ENCODE results near the gene CYP27B1. TPM values are rescaled to one million over a fixed set of nuclear protein-coding genes. Genes with fewer than 3 reads are reported as not detected.
"Not testable (repeated sequence)": the region's sequence is repeated elsewhere in the genome, so short reads cannot be mapped to it uniquely, and the experiment has no call there.

Gene CYP27B1
- total and polyA plus RNA-seq, 4 donors, result 0.72 to 1.9 (median 1.4) TPM; not detected in 1

GRCh38 chr12:57777911-57778310 lies 11.0 kb upstream of the CYP27B1 start:
- no peaks in the 10 kb centered on the region for H3K9me3 ChIP-seq (ENCODE audit: control insufficient read depth, insufficient read depth, low read length)
- H3K4me3 ChIP-seq (ENCODE audit: low read depth, low read length), result no peak overlapping the region
- no peaks in the 10 kb centered on the region for H3K27me3 ChIP-seq (ENCODE audit: control insufficient read depth, insufficient read depth, low read length)
- H3K36me3 ChIP-seq (ENCODE audit: control insufficient read depth, insufficient read depth, low read length), result peaks cover 10% of the 10 kb centered on the region
- H3K4me1 ChIP-seq (ENCODE audit: control insufficient read depth, insufficient read depth, low read length), result peaks cover 9% of the 10 kb centered on the region
- DNase-seq (ENCODE audit: low read depth in 4 of 6, low spot score in 6 of 6), result no peak
- no peak overlapping the region for H3K27ac ChIP-seq (ENCODE audit: low read depth, low read length)
- 96% methylated on average over 3 of the region's 7 CpGs for WGBS (ENCODE audit: insufficient coverage)

- Histone ChIP-seq H3K36me3 (ENCODE audit: control insufficient read depth, insufficient read depth, low read length) (peaks cover 10% of the 10 kb centered on the region), H3K4me3 (ENCODE audit: low read depth, low read length) (no peak overlapping the region), H3K9me3 (ENCODE audit: control insufficient read depth, insufficient read depth, low read length) (no peaks in the 10 kb centered on the region), H3K4me1 (ENCODE audit: control insufficient read depth, insufficient read depth, low read length) (peaks cover 10% of the 10 kb centered on the region), H3K27ac (ENCODE audit: low read depth, low read length) (no peak overlapping the region), H3K27me3 (ENCODE audit: control insufficient read depth, insufficient read depth, low read length) (no peaks in the 10 kb centered on the region)
- no peak for DNase-seq (ENCODE audit: low read depth in 4 of 6, low spot score in 6 of 6)
- 87% methylated on average over 3 of the region's 7 CpGs for WGBS (ENCODE audit: insufficient coverage)
Observed at GRCh38 chr12:57777367-57777766, 10.5 kb upstream of the CYP27B1 start.

GRCh38 chr12:57776247-57776587 lies 9.3 kb upstream of the CYP27B1 start:
- H3K4me3 ChIP-seq (ENCODE audit: low read depth, low read length), result no peak overlapping the region
- H3K9me3 ChIP-seq (ENCODE audit: control insufficient read depth, insufficient read depth, low read length), result no peaks in the 10 kb centered on the region
- no peak for DNase-seq (ENCODE audit: low read depth in 4 of 6, low spot score in 6 of 6)
- WGBS (ENCODE audit: insufficient coverage), result 83% methylated on average over 2 of the region's 2 CpGs
- H3K27ac ChIP-seq (ENCODE audit: low read depth, low read length), result no peak overlapping the region
- no peaks in the 10 kb centered on the region for H3K27me3 ChIP-seq (ENCODE audit: control insufficient read depth, insufficient read depth, low read length)
- peaks cover 10% of the 10 kb centered on the region for H3K36me3 ChIP-seq (ENCODE audit: control insufficient read depth, insufficient read depth, low read length)
- peaks cover 17% of the 10 kb centered on the region for H3K4me1 ChIP-seq (ENCODE audit: control insufficient read depth, insufficient read depth, low read length)

GRCh38 chr12:57775563-57776246 lies 8.8 kb upstream of the CYP27B1 start:
- H3K27ac ChIP-seq (ENCODE audit: low read depth, low read length), result no peak overlapping the region
- 83% methylated on average over 3 of the region's 4 CpGs for WGBS (ENCODE audit: insufficient coverage)

GRCh38 chr12:57775044-57775443 lies 8.2 kb upstream of the CYP27B1 start:
- WGBS (ENCODE audit: insufficient coverage), result 80% methylated on average over 2 of the region's 3 CpGs
- Histone ChIP-seq H3K36me3 (ENCODE audit: control insufficient read depth, insufficient read depth, low read length) (peaks cover 6% of the 10 kb centered on the region), H3K9me3 (ENCODE audit: control insufficient read depth, insufficient read depth, low read length) (no peaks in the 10 kb centered on the region), H3K4me1 (ENCODE audit: control insufficient read depth, insufficient read depth, low read length) (peaks cover 18% of the 10 kb centered on the region), H3K27me3 (ENCODE audit: control insufficient read depth, insufficient read depth, low read length) (no peaks in the 10 kb centered on the region), H3K4me3 (ENCODE audit: low read depth, low read length) (no peak overlapping the region), H3K27ac (ENCODE audit: low read depth, low read length) (no peak overlapping the region)
- DNase-seq (ENCODE audit: low read depth in 4 of 6, low spot score in 6 of 6), result no peak

More at GRCh38 chr12:57775563-57776246, 8.8 kb upstream of the CYP27B1 start:
- Histone ChIP-seq H3K4me3 (ENCODE audit: low read depth, low read length) (no peak overlapping the region), H3K9me3 (ENCODE audit: control insufficient read depth, insufficient read depth, low read length) (no peaks in the 10 kb centered on the region), H3K36me3 (ENCODE audit: control insufficient read depth, insufficient read depth, low read length) (peaks cover 10% of the 10 kb centered on the region), H3K4me1 (ENCODE audit: control insufficient read depth, insufficient read depth, low read length) (peaks cover 18% of the 10 kb centered on the region), H3K27me3 (ENCODE audit: control insufficient read depth, insufficient read depth, low read length) (no peaks in the 10 kb centered on the region)
- DNase-seq (ENCODE audit: low read depth in 4 of 6, low spot score in 6 of 6), result no peak

GRCh38 chr12:57774634-57775033 lies 7.8 kb upstream of the CYP27B1 start:
- WGBS (ENCODE audit: insufficient coverage), result 83% methylated on average over 4 of the region's 11 CpGs
- not testable (repeated sequence) for H3K36me3 ChIP-seq (ENCODE audit: control insufficient read depth, insufficient read depth, low read length); H3K4me3 ChIP-seq (ENCODE audit: low read depth, low read length); H3K27ac ChIP-seq (ENCODE audit: low read depth, low read length); DNase-seq (ENCODE audit: low read depth in 4 of 6, low spot score in 6 of 6); H3K27me3 ChIP-seq (ENCODE audit: control insufficient read depth, insufficient read depth, low read length); H3K9me3 ChIP-seq (ENCODE audit: control insufficient read depth, insufficient read depth, low read length)
- H3K4me1 ChIP-seq (ENCODE audit: control insufficient read depth, insufficient read depth, low read length), result peaks cover 18% of the 10 kb centered on the region

- Histone ChIP-seq H3K9me3 (ENCODE audit: control insufficient read depth, insufficient read depth, low read length) (no peaks in the 10 kb centered on the region), H3K4me1 (ENCODE audit: control insufficient read depth, insufficient read depth, low read length) (peaks cover 18% of the 10 kb centered on the region), H3K36me3 (ENCODE audit: control insufficient read depth, insufficient read depth, low read length) (peaks cover 12% of the 10 kb centered on the region), H3K27me3 (ENCODE audit: control insufficient read depth, insufficient read depth, low read length) (peaks cover 4% of the 10 kb centered on the region), H3K27ac (ENCODE audit: low read depth, low read length) (peak within 1 kb of the TSS; percentile 94), H3K4me3 (ENCODE audit: low read depth, low read length) (peak within 1 kb of the TSS; percentile 99)
- WGBS (ENCODE audit: insufficient coverage), result 0% methylated on average over 49 of the region's 67 CpGs
- DNase-seq (ENCODE audit: low read depth in 4 of 6, low spot score in 6 of 6), result peak in 2 of 6 donors; percentile 63 to 70
Observed at GRCh38 chr12:57772429-57773322, 5.8 kb upstream of the CYP27B1 start, which contains the start of gene EEF1AKMT3. EEF1AKMT3 (plus strand) TSS chr12:57772614; CDS start chr12:57772725, 111 bp downstream.

GRCh38 chr12:57771873-57772428 lies 5.1 kb upstream of the CYP27B1 start, which contains the start of gene METTL1:
METTL1 (minus strand) TSS chr12:57772105; CDS start chr12:57772083, 22 bp downstream.
- Histone ChIP-seq H3K27me3 (ENCODE audit: control insufficient read depth, insufficient read depth, low read length) (peaks cover 11% of the 10 kb centered on the region), H3K4me3 (ENCODE audit: low read depth, low read length) (peak within 1 kb of the TSS; percentile 99), H3K36me3 (ENCODE audit: control insufficient read depth, insufficient read depth, low read length) (peaks cover 12% of the 10 kb centered on the region), H3K9me3 (ENCODE audit: control insufficient read depth, insufficient read depth, low read length) (no peaks in the 10 kb centered on the region), H3K27ac (ENCODE audit: low read depth, low read length) (peak within 1 kb of the TSS; percentile 94), H3K4me1 (ENCODE audit: control insufficient read depth, insufficient read depth, low read length) (peaks cover 20% of the 10 kb centered on the region)
- DNase-seq (ENCODE audit: low read depth in 4 of 6, low spot score in 6 of 6), result peak; percentile 90 to 99 (median 96)
- 0% methylated on average over 26 of the region's 28 CpGs for WGBS (ENCODE audit: insufficient coverage)

GRCh38 chr12:57771236-57771872 lies 4.5 kb upstream of the CYP27B1 start:
- peak overlapping the region; percentile 99 for H3K4me3 ChIP-seq (ENCODE audit: low read depth, low read length)
- 0% methylated on average over 13 of the region's 16 CpGs for WGBS (ENCODE audit: insufficient coverage)
- peak in 5 of 6 donors; percentile 76 to 97 (median 85) for DNase-seq (ENCODE audit: low read depth in 4 of 6, low spot score in 6 of 6)
- peaks cover 17% of the 10 kb centered on the region for H3K27me3 ChIP-seq (ENCODE audit: control insufficient read depth, insufficient read depth, low read length)
- peaks cover 26% of the 10 kb centered on the region for H3K4me1 ChIP-seq (ENCODE audit: control insufficient read depth, insufficient read depth, low read length)
- peaks cover 12% of the 10 kb centered on the region for H3K36me3 ChIP-seq (ENCODE audit: control insufficient read depth, insufficient read depth, low read length)
- H3K27ac ChIP-seq (ENCODE audit: low read depth, low read length), result peak overlapping the region; percentile 94
- no peaks in the 10 kb centered on the region for H3K9me3 ChIP-seq (ENCODE audit: control insufficient read depth, insufficient read depth, low read length)
